Measurements from ENCODE around the gene CFAP221.

- TF ChIP-seq GATA2 (IDR thresholded peaks at IDR 0.05; ENCODE audit: low read depth, low read length) (no peak), GATA3 (IDR thresholded peaks at IDR 0.05; ENCODE audit: low read depth, low read length) (no peak)
Observed at GRCh38 chr2:119680457-119681202, 136.4 kb downstream of the CFAP221 start.

Measured in SH-SY5Y (cell line).